NCI-H226 (cell line): Measurements from ENCODE around the gene APLF.
"Not testable (repeated sequence)": the region's sequence is repeated elsewhere in the genome, so short reads cannot be mapped to it uniquely, and the experiment has no call there.

Experiments used
- DNase-seq: peaks from one replicate; pipeline ENCODE4 v3.0.0-alpha.2; 2015

The APLF gene

GRCh38 chr2:68590702-68591101 lies 123.3 kb downstream of the APLF start:
- no peak for DNase-seq

GRCh38 chr2:68591225-68591624 lies 123.8 kb downstream of the APLF start:
- no peak for DNase-seq

- DNase-seq: no peak
These were observed 126.7 kb downstream of the APLF start for GRCh38 chr2:68594041-68594440.

- no peak for DNase-seq
These were observed 127.5 kb downstream of the APLF start for GRCh38 chr2:68594674-68595492.

DNA sequence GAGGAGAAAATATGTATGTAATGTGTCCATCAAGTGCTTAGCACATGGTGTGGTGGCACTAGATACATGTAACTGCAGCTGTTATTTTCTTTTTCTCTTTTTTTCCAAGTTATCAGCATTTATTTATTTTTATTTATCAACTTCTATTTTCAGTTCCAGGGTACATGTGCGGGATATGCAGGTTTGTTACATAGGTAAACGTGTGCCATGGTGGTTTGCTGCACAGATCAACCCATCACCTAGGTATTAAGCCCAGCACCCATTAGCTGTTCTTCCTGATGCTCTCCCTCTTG lies 128.1 kb downstream of the APLF start:
- DNase-seq: not testable (repeated sequence)

GRCh38 chr2:68600495-68600894 lies 133.1 kb downstream of the APLF start:
- not testable (repeated sequence) for DNase-seq

DNA sequence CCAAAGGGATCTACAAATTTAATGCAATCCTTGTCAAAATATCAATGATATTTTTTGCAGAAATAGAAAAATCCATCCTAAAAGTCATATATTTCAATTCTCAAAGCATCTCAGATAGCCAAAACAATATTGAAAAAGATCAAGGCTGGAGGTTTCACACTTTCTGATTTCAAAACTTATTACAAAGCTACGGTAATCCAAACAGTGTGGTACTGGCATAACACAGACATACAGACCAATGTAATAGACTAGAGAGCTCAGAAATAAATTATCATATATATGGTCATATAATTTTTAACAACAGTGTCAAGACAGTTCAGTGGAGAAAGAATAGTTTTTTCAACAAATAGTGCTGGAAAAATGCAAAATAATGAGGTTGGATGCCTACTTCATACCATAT lies 135.7 kb downstream of the APLF start:
- DNase-seq: no peak

DNA sequence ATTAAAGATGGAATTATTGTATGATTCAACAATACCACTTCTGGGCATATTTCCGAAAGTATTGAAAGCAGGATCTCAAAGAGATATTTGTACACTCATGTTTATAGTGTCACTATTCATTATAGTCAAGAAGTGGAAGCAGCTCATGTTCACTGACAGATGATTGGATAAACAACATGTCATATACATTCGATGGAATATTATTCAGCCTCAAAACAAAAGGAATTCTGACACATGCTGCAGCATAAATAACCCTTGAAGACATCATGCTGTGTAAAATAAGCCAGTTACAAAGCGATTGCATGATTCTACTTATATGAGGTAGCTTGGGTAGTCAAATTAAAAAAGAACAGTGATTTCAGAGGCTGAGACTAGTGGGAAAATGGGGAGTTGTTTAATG lies 136.7 kb downstream of the APLF start:
- no peak for DNase-seq

DNA sequence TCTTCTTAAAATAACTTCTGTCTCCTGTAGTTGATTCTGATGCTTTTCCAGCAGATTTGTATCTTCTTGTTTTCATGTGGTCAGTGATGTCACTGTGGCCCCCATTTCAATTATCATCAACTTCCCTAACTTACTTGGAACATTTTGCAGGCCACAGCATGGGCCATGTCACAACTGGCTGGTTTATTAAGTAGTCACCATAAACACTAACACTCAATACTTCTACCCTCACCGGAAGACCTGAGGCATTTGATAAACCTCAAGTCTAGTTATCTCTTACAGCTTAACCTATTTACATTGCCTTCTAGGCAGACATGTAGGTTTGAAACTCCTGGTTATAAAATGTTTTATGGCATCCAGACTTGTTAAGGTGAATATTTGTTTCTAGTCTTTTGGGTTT lies 138.6 kb downstream of the APLF start:
- DNase-seq: no peak

- DNase-seq: no peak
These were observed 139.4 kb downstream of the APLF start for GRCh38 chr2:68606759-68607158.

- no peak for DNase-seq
These were observed 140.5 kb downstream of the APLF start for GRCh38 chr2:68607837-68608236.

GRCh38 chr2:68612765-68613519 lies 145.6 kb downstream of the APLF start:
- DNase-seq: no peak

DNA sequence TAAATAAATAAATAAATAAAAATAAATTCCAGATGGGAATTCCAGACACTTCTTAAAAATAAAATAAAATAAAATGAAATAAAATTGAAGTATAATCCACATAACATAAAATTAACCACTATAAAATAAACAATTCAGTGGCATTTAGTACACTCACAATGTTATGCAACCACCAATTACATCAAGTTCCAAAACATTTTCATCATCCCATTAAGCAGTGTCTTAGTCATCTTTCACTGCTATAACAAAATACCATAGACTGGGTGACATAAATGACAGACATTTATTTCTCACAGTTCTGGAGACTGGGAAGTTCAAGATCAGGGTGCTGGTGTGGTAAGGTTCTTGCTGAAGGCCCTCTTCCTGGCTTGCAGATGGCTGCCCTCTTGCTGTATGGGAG lies 153.4 kb downstream of the APLF start:
- DNase-seq: no peak

DNA sequence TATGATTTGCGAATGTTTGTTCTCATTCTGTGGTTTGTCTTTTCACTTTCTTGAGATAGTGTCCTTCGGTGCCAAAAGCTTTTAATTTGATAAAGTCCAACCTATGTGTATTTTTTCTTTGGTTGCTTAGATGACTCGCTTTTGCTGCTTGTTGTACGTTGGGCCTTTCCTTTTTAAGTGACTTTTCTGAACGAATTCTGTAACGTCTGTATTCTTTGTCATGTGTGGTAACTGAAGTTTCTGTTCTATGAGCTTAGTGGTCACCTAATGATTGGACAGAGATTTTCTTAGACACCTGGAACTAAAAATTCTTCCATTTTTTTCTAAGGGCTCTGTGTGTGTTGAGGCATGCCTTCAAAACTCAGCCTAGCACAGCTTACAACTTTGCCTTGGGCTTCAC lies 156.4 kb downstream of the APLF start:
- no peak for DNase-seq

DNA sequence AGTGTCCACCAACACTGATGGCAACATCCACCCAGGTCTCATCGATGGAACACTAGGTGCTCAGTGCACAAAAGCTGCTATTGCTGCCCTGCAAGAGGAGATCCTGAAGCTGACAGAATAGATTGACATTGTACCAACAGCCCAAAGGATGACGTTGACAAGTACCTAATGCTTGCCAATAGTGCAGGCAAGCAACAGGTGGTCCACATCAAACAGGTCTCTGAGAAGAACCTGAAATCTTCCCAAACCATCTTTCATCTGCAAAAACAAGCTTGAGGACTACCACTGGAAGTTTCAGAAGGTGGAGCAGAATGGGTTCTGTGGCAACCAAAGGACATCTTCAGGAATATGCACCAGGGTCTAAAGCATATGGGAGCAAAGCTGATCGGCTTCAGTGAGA lies 160.2 kb downstream of the APLF start:
- no peak for DNase-seq
